Tibial artery (tissue), 4 donors: ENCODE data around the gene OR6K2.

Source experiments
- DNase-seq, 2 donors: peaks; one replicate each; pipeline ENCODE4 v3.0.0-alpha.2; 2019
- H3K27ac ChIP-seq, 2 donors: fragments of 200-600 bp; sonication (generic) in 1 of 2; 1 replicate in 1 of 2; 2 replicates in 1 of 2; pipeline ENCODE4 v1.5.1; 2018 to 2019; ENCODE audit warnings: mild to moderate bottlenecking in 1 of 2
- H3K27me3 ChIP-seq, 2 donors: fragments of 200-600 bp; sonication (generic) in 1 of 2; one replicate each; pipeline versions ENCODE4 v1.5.1 to v1.6.0; 2016 to 2019
- H3K36me3 ChIP-seq, 3 donors: fragments of 200-600 bp; sonication (generic) in 2 of 3; one replicate each; pipeline ENCODE4 v1.5.1; 2016 to 2019; ENCODE audit warnings: mild to moderate bottlenecking in 2 of 3
- H3K4me1 ChIP-seq, 4 donors: fragments of 200-600 bp; sonication (generic) in 2 of 4; 1 replicate in 3 of 4; 2 replicates in 1 of 4; pipeline ENCODE4 v1.5.1; 2016 to 2019
- H3K4me3 ChIP-seq, 2 donors: fragments of 200-600 bp; sonication (generic) in 1 of 2; 1 replicate in 1 of 2; 2 replicates in 1 of 2; pipeline ENCODE4 v1.5.1; 2018 to 2019; ENCODE audit warnings: mild to moderate bottlenecking in 2 of 2
- H3K9me3 ChIP-seq, 3 donors: fragments of 200-600 bp; sonication (generic) in 1 of 3; one replicate each; pipeline ENCODE4 v1.5.1; 2016 to 2019
- intact Hi-C: fragments of 100-400 bp; cut with DNase I; formaldehyde crosslinking; loops from one replicate; pipeline ENCODE4 v1.15.0; 2023; ENCODE audit warnings: low total_unique reads
- TF ChIP-seq, protein P1 (sequence below), 2 experiments: fragments of 200-600 bp in 1 of 2; fragments of 450-650 bp in 1 of 2; IDR thresholded peaks; one replicate each; pipeline ENCODE4 v1.5.1; 2017 to 2019; ENCODE audit warnings: antibody characterized with exemption in 2 of 2, mild to moderate bottlenecking in 1 of 2, moderate library complexity in 1 of 2

Gene OR6K2, protein sequence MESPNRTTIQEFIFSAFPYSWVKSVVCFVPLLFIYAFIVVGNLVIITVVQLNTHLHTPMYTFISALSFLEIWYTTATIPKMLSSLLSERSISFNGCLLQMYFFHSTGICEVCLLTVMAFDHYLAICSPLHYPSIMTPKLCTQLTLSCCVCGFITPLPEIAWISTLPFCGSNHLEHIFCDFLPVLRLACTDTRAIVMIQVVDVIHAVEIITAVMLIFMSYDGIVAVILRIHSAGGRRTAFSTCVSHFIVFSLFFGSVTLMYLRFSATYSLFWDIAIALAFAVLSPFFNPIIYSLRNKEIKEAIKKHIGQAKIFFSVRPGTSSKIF

DNA sequence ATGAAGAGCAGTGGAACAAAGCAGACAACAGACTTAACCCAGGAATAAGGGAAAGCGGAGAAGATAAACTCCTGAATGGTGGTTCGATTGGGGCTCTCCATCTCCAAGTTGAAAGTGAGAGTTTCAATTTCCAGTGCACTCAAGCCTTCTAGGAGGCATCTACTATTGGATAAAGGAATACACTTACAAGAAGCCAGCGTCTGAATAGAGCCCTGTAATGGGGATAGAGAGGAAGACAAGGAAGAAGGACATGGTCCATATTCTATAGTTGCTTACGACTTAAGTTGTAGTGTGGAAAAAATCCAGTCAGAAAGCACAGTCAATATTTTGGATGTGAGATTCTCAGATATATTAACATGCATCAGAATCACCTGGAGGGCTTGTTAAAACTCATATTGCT, at the start of gene OR6K2:
TSS of gene OR6K2 (minus strand) at position 101 of the 400 bp plus-strand sequence. CDS start at position 101, 0 bp downstream.
- intact Hi-C loops = no loop called here
- Histone ChIP-seq H3K9me3 (no peaks in the 10 kb centered on the region), H3K4me3 (no peak within 1 kb of the TSS), H3K27ac (no peak within 1 kb of the TSS), H3K36me3 (no peaks in the 10 kb centered on the region), H3K4me1 (no peaks in the 10 kb centered on the region), H3K27me3 (no peaks in the 10 kb centered on the region)
- no peak for DNase-seq
- TF ChIP-seq, protein P1, sequence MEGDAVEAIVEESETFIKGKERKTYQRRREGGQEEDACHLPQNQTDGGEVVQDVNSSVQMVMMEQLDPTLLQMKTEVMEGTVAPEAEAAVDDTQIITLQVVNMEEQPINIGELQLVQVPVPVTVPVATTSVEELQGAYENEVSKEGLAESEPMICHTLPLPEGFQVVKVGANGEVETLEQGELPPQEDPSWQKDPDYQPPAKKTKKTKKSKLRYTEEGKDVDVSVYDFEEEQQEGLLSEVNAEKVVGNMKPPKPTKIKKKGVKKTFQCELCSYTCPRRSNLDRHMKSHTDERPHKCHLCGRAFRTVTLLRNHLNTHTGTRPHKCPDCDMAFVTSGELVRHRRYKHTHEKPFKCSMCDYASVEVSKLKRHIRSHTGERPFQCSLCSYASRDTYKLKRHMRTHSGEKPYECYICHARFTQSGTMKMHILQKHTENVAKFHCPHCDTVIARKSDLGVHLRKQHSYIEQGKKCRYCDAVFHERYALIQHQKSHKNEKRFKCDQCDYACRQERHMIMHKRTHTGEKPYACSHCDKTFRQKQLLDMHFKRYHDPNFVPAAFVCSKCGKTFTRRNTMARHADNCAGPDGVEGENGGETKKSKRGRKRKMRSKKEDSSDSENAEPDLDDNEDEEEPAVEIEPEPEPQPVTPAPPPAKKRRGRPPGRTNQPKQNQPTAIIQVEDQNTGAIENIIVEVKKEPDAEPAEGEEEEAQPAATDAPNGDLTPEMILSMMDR (IDR thresholded peaks at IDR 0.05) = no peak

DNA sequence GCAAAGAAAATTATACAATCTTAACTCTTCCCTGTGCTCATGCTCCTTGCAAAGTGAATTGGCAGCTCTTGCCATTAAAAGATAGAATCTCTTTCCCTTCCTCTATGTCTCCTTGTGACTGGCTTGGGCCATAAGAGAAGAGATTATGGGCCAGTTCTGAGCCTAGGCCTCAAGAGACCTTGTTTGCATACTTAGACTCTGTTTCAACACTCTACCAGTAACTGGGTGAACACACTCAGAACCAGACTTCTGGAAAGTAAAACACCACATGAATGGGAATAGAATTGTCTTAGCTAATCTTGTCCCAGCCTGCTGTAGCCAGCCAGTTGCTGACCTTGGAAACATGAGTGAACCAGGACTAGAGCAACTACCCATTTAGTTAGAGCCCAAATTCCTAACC, 35.4 kb upstream of the OR6K2 start:
- H3K27ac ChIP-seq = no peak overlapping the region
- H3K36me3 ChIP-seq = no peaks in the 10 kb centered on the region
- H3K27me3 ChIP-seq = no peaks in the 10 kb centered on the region
- no peak overlapping the region for H3K4me3 ChIP-seq
- no peaks in the 10 kb centered on the region for H3K9me3 ChIP-seq
- intact Hi-C loops = no loop called here
- H3K4me1 ChIP-seq = peaks cover 0 to 8% (median 0%) of the 10 kb centered on the region in 4 donors
- TF ChIP-seq, protein P1 (IDR thresholded peaks at IDR 0.05) = no peak
- no peak for DNase-seq

DNA sequence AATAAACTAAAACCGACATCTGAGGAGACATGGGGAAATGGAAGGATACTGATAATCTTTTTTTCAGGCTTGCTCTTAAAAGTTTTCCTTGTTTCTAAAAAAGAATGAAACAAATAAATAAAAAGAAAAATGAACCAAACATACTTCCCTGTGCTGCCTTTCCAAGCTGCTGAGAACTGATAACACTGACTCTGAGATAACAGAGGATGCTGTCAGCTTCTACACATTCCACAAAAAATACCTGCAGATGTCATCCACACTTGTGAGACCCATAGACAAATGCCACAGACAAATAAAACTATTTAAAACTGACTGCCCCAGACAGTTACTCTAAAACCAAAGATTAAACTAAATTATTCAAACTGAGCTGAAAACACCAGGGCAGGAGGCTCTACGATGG, 32.1 kb upstream of the OR6K2 start:
- Histone ChIP-seq H3K4me3 (no peak overlapping the region), H3K27me3 (no peaks in the 10 kb centered on the region), H3K9me3 (no peaks in the 10 kb centered on the region), H3K4me1 (peaks cover 0 to 15% (median 0%) of the 10 kb centered on the region in 4 donors), H3K36me3 (no peaks in the 10 kb centered on the region), H3K27ac (no peak overlapping the region)
- intact Hi-C loops = no loop called here
- TF ChIP-seq, protein P1 (IDR thresholded peaks at IDR 0.05) = no peak
- DNase-seq = no peak

DNA sequence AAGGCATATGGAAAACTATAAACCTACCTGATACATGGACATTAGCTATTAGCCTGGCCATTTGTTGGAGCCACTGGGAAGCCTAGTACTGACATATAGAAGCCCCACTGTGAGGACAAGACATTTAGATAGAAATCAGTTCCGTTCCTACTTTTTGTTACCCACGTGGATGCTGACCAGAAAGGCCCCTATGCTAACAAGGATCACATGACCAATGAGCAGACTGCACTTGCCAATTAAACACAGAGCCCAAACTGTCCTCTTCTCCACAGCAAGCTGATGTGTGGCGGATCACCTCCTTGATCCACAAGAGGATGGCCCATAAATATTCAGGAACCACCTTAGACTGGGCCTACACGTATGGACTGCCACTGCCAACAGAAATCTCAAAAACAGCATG, 31.3 kb upstream of the OR6K2 start:
- DNase-seq = no peak
- Histone ChIP-seq H3K4me3 (no peak overlapping the region), H3K4me1 (peaks cover 0 to 15% (median 0%) of the 10 kb centered on the region in 4 donors), H3K9me3 (no peaks in the 10 kb centered on the region), H3K27ac (no peak overlapping the region), H3K36me3 (no peaks in the 10 kb centered on the region), H3K27me3 (no peaks in the 10 kb centered on the region)
- intact Hi-C loops = no loop called here
- TF ChIP-seq, protein P1 (IDR thresholded peaks at IDR 0.05) = no peak

DNA sequence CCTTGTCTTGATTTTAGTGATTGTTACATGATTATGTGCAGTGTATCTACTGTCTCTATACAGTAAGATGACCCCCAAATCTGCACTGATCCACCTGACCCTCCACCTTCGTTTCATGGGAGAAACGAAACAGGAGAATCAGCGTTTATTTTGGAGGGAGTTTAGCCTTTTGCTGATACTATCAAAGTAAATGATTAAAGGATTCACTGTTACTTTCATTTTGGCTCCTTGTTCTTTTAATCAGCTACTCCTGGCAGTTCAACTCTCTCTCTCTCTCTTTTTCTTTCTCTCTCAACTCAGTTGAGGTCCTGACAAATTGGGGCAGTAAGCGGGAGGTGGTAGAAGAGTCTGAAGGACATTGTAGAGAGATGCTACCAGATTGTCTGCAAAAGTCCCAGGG, 30.0 kb upstream of the OR6K2 start:
- H3K27ac ChIP-seq = no peak overlapping the region
- DNase-seq = no peak
- H3K4me3 ChIP-seq = no peak overlapping the region
- TF ChIP-seq, protein P1 (IDR thresholded peaks at IDR 0.05) = no peak
- no peaks in the 10 kb centered on the region for H3K36me3 ChIP-seq
- H3K27me3 ChIP-seq = no peaks in the 10 kb centered on the region
- H3K4me1 ChIP-seq = peaks cover 0 to 11% (median 0%) of the 10 kb centered on the region in 4 donors
- H3K9me3 ChIP-seq = no peaks in the 10 kb centered on the region
- intact Hi-C loops = no loop called here
